GM18520 (cell line): ENCODE results near the gene XG.

Experiments used
- ATAC-seq: cut with Tn5 transposase; IDR thresholded peaks from one replicate; pipeline ENCODE4 v1.9.1; 2021; ENCODE audit not compliant: unreplicated experiment

The XG gene

GRCh38 chrX:2817036-2817435 is 65.2 kb downstream of the XG start:
- no peak for ATAC-seq

GRCh38 chrX:2819345-2820135 is 67.7 kb downstream of the XG start:
- no peak for ATAC-seq

GRCh38 chrX:2820136-2820771 is 68.4 kb downstream of the XG start:
- ATAC-seq: no peak

- ATAC-seq: no peak
Observed at GRCh38 chrX:2823795-2824386, 72.1 kb downstream of the XG start.

GRCh38 chrX:2824886-2825285 is 73.0 kb downstream of the XG start:
- ATAC-seq: no peak

- ATAC-seq: no peak
Observed at GRCh38 chrX:2828344-2828958, 76.6 kb downstream of the XG start, which contains the start of gene GYG2. Gene GYG2 (plus strand): TSS chrX:2828930. CDS start chrX:2830189, 1,259 bp downstream.

GRCh38 chrX:2828959-2829411 is 77.1 kb downstream of the XG start:
- no peak for ATAC-seq

GRCh38 chrX:2829469-2830246 is 77.8 kb downstream of the XG start:
- no peak for ATAC-seq

GRCh38 chrX:2831471-2832228 is 79.8 kb downstream of the XG start:
- no peak for ATAC-seq

GRCh38 chrX:2837961-2838360 is 86.1 kb downstream of the XG start:
- ATAC-seq: no peak

GRCh38 chrX:2840961-2841360 is 89.1 kb downstream of the XG start:
- no peak for ATAC-seq

GRCh38 chrX:2841537-2841936 is 89.7 kb downstream of the XG start:
- ATAC-seq: no peak

- ATAC-seq: no peak
Observed at GRCh38 chrX:2846992-2847391, 95.2 kb downstream of the XG start.

GRCh38 chrX:2848871-2849301 is 97.0 kb downstream of the XG start:
- ATAC-seq: no peak

GRCh38 chrX:2854918-2855317 is 103.1 kb downstream of the XG start:
- ATAC-seq: no peak

- no peak for ATAC-seq
Observed at GRCh38 chrX:2855761-2856160, 103.9 kb downstream of the XG start.

GRCh38 chrX:2857566-2857965 is 105.7 kb downstream of the XG start:
- ATAC-seq: no peak

- no peak for ATAC-seq
Observed at GRCh38 chrX:2859197-2859797, 107.5 kb downstream of the XG start.

- ATAC-seq: no peak
Observed at GRCh38 chrX:2862404-2862803, 110.6 kb downstream of the XG start.

GRCh38 chrX:2863646-2864045 is 111.8 kb downstream of the XG start:
- ATAC-seq: no peak
